HepG2 (cell line): ENCODE results near the gene SLC16A3. TPM values are rescaled to one million over a fixed set of nuclear protein-coding genes. Genes with fewer than 3 reads are reported as not detected.

Experiments used
- FOXP1 ChIP-seq, 2 experiments: fragments of 450-650 bp in 1 of 2; IDR thresholded peaks; 2 replicates each; pipeline ENCODE4 v1.6.1; 2017 to 2018; ENCODE audit warnings: antibody characterized with exemption in 1 of 2
- KLF15 ChIP-seq: sonication (generic); formaldehyde crosslinking; IDR thresholded peaks from 2 replicates; pipeline ENCODE4 v1.8.1; 2023; ENCODE audit warnings: borderline replicate concordance, mild to moderate bottlenecking, inconsistent platforms, missing genetic modification reagents, mixed read lengths
- POLR2A ChIP-seq, 2 experiments: IDR thresholded peaks; 2 replicates each; pipeline ENCODE4 v1.6.1; 2011; ENCODE audit warnings: low read depth in 2 of 2, low read length in 2 of 2, mild to moderate bottlenecking in 1 of 2, moderate library complexity in 1 of 2; ENCODE audit not compliant: insufficient read depth in 1 of 2
- PRPF4 ChIP-seq: fragments of 200-400 bp; formaldehyde crosslinking; IDR thresholded peaks from 2 replicates; pipeline ENCODE4 v1.6.1; 2016; ENCODE audit warnings: low read length, low read depth; ENCODE audit not compliant: poor library complexity, severe bottlenecking
- RFX3 ChIP-seq: IDR thresholded peaks from 2 replicates; pipeline ENCODE4 v1.6.1; 2016; ENCODE audit warnings: missing biosample characterization, missing genetic modification reagents
- U2AF2 ChIP-seq: fragments of 200-400 bp; formaldehyde crosslinking; IDR thresholded peaks from 2 replicates; pipeline ENCODE4 v1.6.1; 2017; ENCODE audit warnings: low read depth, mild to moderate bottlenecking, low read length
- ZNF282 ChIP-seq: fragments of 450-650 bp; IDR thresholded peaks from 2 replicates; pipeline ENCODE4 v1.6.1; 2018; ENCODE audit not compliant: partially characterized antibody
- ZNF337 ChIP-seq: sonication (generic); formaldehyde crosslinking; IDR thresholded peaks from 2 replicates; pipeline ENCODE4 v1.5.1; 2020; ENCODE audit warnings: missing genetic modification reagents, low read depth, mild to moderate bottlenecking, borderline replicate concordance
- ZNF660 ChIP-seq: sonication (generic); formaldehyde crosslinking; IDR thresholded peaks from 2 replicates; pipeline ENCODE4 v1.5.1; 2020; ENCODE audit warnings: mild to moderate bottlenecking, low read depth, missing genetic modification reagents, borderline replicate concordance
- polyA plus RNA-seq, 8 experiments: library from polyadenylated mRNA; depleted of rRNA in 3 of 8; stranded (reverse) in 7 of 8; unstranded in 1 of 8; fragments of >200 nt; fragmentation: Illumina TruSeq in 4 of 8; extraction: Trizol in 4 of 8; gene quantifications; 2 replicates each; pipeline versions ENCODE4 v1.2.1 to v1.2.3, GENCODE V29; 2011 to 2016; ENCODE audit warnings: low read depth in 4 of 8, missing spikeins in 1 of 8, mixed read lengths in 1 of 8; ENCODE audit not compliant: insufficient read depth in 1 of 8
- total RNA-seq, 5 experiments: library from RNA; depleted of rRNA; stranded (reverse); fragments of >200 nt; fragmentation: Illumina TruSeq; extraction: Trizol; gene quantifications; 2 replicates each; pipeline ENCODE4 v1.2.3, GENCODE V29; 2016; ENCODE audit warnings: low read depth in 1 of 5
- TF ChIP-seq, protein P1 (sequence below): sonication (generic); formaldehyde crosslinking; conservative IDR thresholded peaks from 2 replicates; pipeline ENCODE4 v1.8.0; 2022; ENCODE audit warnings: mild to moderate bottlenecking, moderate library complexity, missing genetic modification reagents
- TF ChIP-seq, protein P2 (sequence below): sonication (generic); formaldehyde crosslinking; IDR thresholded peaks from 2 replicates; pipeline ENCODE4 v1.4.0; 2020; ENCODE audit warnings: missing genetic modification reagents
- TF ChIP-seq, protein P3 (sequence below): IDR thresholded peaks from 2 replicates; pipeline ENCODE4 v1.6.1; 2016; ENCODE audit warnings: control low read depth
- TF ChIP-seq, protein P4 (sequence below): sonication (generic); formaldehyde crosslinking; IDR thresholded peaks from 2 replicates; pipeline ENCODE4 v1.4.0; 2020; ENCODE audit warnings: missing genetic modification reagents

SLC16A3 gene
- total and polyA plus RNA-seq, 2 of the 13 experiments (the other 11 are each of a cell fraction or from before 2014, with no cell fraction given) = 242 to 349 TPM

DNA sequence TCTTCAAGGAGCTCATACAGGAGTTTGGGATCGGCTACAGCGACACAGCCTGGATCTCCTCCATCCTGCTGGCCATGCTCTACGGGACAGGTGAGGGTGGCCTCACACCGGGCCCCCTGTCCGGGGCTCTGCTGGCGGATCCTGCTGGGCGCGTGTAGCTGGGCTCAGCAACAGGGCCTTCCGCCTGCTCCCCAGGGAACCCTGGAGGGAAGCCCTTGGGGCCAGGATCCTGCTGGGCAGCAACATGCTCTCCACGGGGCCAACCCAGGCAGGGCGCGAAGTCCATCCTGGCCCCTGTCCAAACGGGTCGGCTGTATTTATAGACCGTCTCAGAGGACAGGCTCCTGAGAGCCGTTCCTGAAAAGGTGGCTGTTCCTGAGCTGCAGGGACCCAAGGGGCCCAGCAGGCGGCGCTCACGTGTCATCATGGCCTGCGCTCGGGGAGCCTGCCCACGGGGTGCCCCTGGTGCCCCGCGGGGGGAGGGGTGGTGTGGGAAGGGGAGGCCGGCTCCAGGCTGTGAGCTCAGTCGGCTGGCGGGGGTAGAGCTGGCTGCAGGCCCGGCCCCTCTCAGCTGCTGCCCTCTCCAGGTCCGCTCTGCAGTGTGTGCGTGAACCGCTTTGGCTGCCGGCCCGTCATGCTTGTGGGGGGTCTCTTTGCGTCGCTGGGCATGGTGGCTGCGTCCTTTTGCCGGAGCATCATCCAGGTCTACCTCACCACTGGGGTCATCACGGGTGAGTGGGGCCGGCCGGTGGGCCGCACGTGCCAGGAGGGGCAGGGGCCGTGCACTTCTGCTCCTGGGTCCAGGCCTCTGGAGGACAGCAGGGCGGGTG is 7.5 kb downstream of the SLC16A3 start (continued):
- TF ChIP-seq, protein P1, sequence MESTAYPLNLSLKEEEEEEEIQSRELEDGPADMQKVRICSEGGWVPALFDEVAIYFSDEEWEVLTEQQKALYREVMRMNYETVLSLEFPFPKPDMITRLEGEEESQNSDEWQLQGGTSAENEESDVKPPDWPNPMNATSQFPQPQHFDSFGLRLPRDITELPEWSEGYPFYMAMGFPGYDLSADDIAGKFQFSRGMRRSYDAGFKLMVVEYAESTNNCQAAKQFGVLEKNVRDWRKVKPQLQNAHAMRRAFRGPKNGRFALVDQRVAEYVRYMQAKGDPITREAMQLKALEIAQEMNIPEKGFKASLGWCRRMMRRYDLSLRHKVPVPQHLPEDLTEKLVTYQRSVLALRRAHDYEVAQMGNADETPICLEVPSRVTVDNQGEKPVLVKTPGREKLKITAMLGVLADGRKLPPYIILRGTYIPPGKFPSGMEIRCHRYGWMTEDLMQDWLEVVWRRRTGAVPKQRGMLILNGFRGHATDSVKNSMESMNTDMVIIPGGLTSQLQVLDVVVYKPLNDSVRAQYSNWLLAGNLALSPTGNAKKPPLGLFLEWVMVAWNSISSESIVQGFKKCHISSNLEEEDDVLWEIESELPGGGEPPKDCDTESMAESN (CRISPR knock-in tag) = peak; percentile 99
- TF ChIP-seq, protein P2, sequence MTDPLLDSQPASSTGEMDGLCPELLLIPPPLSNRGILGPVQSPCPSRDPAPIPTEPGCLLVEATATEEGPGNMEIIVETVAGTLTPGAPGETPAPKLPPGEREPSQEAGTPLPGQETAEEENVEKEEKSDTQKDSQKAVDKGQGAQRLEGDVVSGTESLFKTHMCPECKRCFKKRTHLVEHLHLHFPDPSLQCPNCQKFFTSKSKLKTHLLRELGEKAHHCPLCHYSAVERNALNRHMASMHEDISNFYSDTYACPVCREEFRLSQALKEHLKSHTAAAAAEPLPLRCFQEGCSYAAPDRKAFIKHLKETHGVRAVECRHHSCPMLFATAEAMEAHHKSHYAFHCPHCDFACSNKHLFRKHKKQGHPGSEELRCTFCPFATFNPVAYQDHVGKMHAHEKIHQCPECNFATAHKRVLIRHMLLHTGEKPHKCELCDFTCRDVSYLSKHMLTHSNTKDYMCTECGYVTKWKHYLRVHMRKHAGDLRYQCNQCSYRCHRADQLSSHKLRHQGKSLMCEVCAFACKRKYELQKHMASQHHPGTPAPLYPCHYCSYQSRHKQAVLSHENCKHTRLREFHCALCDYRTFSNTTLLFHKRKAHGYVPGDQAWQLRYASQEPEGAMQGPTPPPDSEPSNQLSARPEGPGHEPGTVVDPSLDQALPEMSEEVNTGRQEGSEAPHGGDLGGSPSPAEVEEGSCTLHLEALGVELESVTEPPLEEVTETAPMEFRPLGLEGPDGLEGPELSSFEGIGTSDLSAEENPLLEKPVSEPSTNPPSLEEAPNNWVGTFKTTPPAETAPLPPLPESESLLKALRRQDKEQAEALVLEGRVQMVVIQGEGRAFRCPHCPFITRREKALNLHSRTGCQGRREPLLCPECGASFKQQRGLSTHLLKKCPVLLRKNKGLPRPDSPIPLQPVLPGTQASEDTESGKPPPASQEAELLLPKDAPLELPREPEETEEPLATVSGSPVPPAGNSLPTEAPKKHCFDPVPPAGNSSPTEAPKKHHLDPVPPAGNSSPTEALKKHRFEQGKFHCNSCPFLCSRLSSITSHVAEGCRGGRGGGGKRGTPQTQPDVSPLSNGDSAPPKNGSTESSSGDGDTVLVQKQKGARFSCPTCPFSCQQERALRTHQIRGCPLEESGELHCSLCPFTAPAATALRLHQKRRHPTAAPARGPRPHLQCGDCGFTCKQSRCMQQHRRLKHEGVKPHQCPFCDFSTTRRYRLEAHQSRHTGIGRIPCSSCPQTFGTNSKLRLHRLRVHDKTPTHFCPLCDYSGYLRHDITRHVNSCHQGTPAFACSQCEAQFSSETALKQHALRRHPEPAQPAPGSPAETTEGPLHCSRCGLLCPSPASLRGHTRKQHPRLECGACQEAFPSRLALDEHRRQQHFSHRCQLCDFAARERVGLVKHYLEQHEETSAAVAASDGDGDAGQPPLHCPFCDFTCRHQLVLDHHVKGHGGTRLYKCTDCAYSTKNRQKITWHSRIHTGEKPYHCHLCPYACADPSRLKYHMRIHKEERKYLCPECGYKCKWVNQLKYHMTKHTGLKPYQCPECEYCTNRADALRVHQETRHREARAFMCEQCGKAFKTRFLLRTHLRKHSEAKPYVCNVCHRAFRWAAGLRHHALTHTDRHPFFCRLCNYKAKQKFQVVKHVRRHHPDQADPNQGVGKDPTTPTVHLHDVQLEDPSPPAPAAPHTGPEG (CRISPR knock-in tag) = peak; percentile 96
- TF ChIP-seq, protein P3, sequence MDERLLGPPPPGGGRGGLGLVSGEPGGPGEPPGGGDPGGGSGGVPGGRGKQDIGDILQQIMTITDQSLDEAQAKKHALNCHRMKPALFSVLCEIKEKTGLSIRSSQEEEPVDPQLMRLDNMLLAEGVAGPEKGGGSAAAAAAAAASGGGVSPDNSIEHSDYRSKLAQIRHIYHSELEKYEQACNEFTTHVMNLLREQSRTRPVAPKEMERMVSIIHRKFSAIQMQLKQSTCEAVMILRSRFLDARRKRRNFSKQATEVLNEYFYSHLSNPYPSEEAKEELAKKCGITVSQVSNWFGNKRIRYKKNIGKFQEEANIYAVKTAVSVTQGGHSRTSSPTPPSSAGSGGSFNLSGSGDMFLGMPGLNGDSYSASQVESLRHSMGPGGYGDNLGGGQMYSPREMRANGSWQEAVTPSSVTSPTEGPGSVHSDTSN (CRISPR knock-in tag) = no peak
- TF ChIP-seq RFX3 (0 out of 2 replicates have a peak, but pooled peaks have one; percentile 40), FOXP1 (IDR thresholded peaks at IDR 0.05) (no peak), FOXP1 (CRISPR knock-in tag; IDR thresholded peaks at IDR 0.05) (0 out of 2 replicates have a peak, but pooled peaks have one; percentile 34), KLF15 (CRISPR knock-in tag) (peak; percentile 97), PRPF4 (no peak), POLR2A (IDR thresholded peaks at IDR 0.05; ENCODE audit: insufficient read depth in 1 of 2, low read depth in 2 of 2, low read length in 2 of 2) (peak in 1 of 2 experiments; percentile 40; a peak in 1 of 4 replicates), ZNF282 (no peak), ZNF660 (no peak), ZNF337 (CRISPR knock-in tag) (no peak), U2AF2 (0 out of 2 replicates have a peak, but pooled peaks have one; percentile 52)
- TF ChIP-seq, protein P4, sequence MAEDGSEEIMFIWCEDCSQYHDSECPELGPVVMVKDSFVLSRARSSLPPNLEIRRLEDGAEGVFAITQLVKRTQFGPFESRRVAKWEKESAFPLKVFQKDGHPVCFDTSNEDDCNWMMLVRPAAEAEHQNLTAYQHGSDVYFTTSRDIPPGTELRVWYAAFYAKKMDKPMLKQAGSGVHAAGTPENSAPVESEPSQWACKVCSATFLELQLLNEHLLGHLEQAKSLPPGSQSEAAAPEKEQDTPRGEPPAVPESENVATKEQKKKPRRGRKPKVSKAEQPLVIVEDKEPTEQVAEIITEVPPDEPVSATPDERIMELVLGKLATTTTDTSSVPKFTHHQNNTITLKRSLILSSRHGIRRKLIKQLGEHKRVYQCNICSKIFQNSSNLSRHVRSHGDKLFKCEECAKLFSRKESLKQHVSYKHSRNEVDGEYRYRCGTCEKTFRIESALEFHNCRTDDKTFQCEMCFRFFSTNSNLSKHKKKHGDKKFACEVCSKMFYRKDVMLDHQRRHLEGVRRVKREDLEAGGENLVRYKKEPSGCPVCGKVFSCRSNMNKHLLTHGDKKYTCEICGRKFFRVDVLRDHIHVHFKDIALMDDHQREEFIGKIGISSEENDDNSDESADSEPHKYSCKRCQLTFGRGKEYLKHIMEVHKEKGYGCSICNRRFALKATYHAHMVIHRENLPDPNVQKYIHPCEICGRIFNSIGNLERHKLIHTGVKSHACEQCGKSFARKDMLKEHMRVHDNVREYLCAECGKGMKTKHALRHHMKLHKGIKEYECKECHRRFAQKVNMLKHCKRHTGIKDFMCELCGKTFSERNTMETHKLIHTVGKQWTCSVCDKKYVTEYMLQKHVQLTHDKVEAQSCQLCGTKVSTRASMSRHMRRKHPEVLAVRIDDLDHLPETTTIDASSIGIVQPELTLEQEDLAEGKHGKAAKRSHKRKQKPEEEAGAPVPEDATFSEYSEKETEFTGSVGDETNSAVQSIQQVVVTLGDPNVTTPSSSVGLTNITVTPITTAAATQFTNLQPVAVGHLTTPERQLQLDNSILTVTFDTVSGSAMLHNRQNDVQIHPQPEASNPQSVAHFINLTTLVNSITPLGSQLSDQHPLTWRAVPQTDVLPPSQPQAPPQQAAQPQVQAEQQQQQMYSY (CRISPR knock-in tag) = peak; percentile 78; the same call in 1 of the 2 replicates
